Caco-2 (cell line): Measurements from ENCODE around the gene PKM. TPM values are rescaled to one million over a fixed set of nuclear protein-coding genes. Genes with fewer than 3 reads are reported as not detected.

ENCODE experiments used
- BruUV-seq: library from RNA; stranded (reverse); fragments of 400-500 nt; replicated peaks from 2 replicates; lab custom pipeline; 2021; lab: Mats Ljungman, UMichigan
- CTCF ChIA-PET: fragments of 300-600 bp; sonication (Branson Sonifier 250); formaldehyde crosslinking; loops from one replicate; lab custom pipeline; 2022; ENCODE audit warnings: antibody characterized with exemption; lab: Charles Lee
- POLR2A ChIA-PET: fragments of 300-600 bp; sonication (Branson Sonifier 250); formaldehyde crosslinking; loops from one replicate; lab custom pipeline; 2022; ENCODE audit warnings: antibody characterized with exemption; lab: Charles Lee
- DNase-seq, 2 experiments: peaks; one replicate each; pipeline versions ENCODE4 v3.0.0 to v3.0.0-alpha.2; 2020 to 2022
- H3K27me3 ChIP-seq: replicated peaks from 2 replicates; pipeline ENCODE4 v1.6.0; 2011; ENCODE audit warnings: low read length; ENCODE audit not compliant: control insufficient read depth, insufficient read depth
- H3K36me3 ChIP-seq: 2 replicates; pipeline ENCODE4 v1.5.1; 2011; ENCODE audit warnings: low read length; ENCODE audit not compliant: control insufficient read depth, insufficient read depth
- H3K4me1 ChIP-seq: fragments of 250-450 bp; sonication (Bioruptor Pico); 2 replicates; pipeline ENCODE4 v1.5.1; 2020; ENCODE audit warnings: mild to moderate bottlenecking
- H3K4me3 ChIP-seq: 2 replicates; pipeline ENCODE4 v1.5.1; 2011; ENCODE audit warnings: low read depth, mild to moderate bottlenecking, control low read depth, low read length
- H3K9me3 ChIP-seq: fragments of 250-450 bp; sonication (Bioruptor Pico); 2 replicates; pipeline ENCODE4 v1.5.1; 2020; ENCODE audit warnings: mild to moderate bottlenecking, moderate library complexity
- H3K27ac Mint-ChIP-seq: one replicate; pipeline ENCODE4 v1.8.0; 2022; ENCODE audit warnings: mixed read lengths; ENCODE audit not compliant: unreplicated experiment
- H3K27me3 Mint-ChIP-seq: one replicate; pipeline ENCODE4 v1.8.0; 2022; ENCODE audit warnings: mixed read lengths; ENCODE audit not compliant: insufficient read depth, unreplicated experiment
- H3K36me3 Mint-ChIP-seq: one replicate; pipeline ENCODE4 v1.8.0; 2022; ENCODE audit warnings: mild to moderate bottlenecking, mixed read lengths; ENCODE audit not compliant: insufficient read depth, unreplicated experiment
- H3K4me1 Mint-ChIP-seq: one replicate; pipeline ENCODE4 v1.8.0; 2022; ENCODE audit warnings: low read depth, mixed read lengths; ENCODE audit not compliant: unreplicated experiment
- H3K4me3 Mint-ChIP-seq: one replicate; pipeline ENCODE4 v1.8.0; 2022; ENCODE audit warnings: mild to moderate bottlenecking, moderate library complexity, mixed read lengths; ENCODE audit not compliant: unreplicated experiment
- H3K9me3 Mint-ChIP-seq: one replicate; pipeline ENCODE4 v1.8.0; 2022; ENCODE audit warnings: mixed read lengths; ENCODE audit not compliant: unreplicated experiment
- CTCF ChIP-seq, 2 experiments: fragments of 200-600 bp in 1 of 2; IDR thresholded peaks; 1 replicate in 1 of 2; 2 replicates in 1 of 2; pipeline versions ENCODE4 v1.5.1 to v1.8.0; 2011 to 2022; ENCODE audit warnings: antibody characterized with exemption in 1 of 2, control low read depth in 1 of 2, inconsistent platforms in 1 of 2, low read depth in 1 of 2, low read length in 1 of 2, mild to moderate bottlenecking in 1 of 2, moderate library complexity in 1 of 2; ENCODE audit not compliant: insufficient read depth in 1 of 2, severe bottlenecking in 1 of 2, unreplicated experiment in 1 of 2
- intact Hi-C: fragments of 100-400 bp; cut with micrococcal nuclease; formaldehyde crosslinking; loops from one replicate; pipeline ENCODE4 v1.10.0; 2022; ENCODE audit not compliant: unreplicated experiment
- total RNA-seq: library from RNA; stranded (reverse); gene quantifications from 2 replicates; pipeline ENCODE4 v1.2.3, GENCODE V29; 2022

The PKM gene
- total RNA-seq, 1 experiment from 2014 or later: 733 TPM

DNA sequence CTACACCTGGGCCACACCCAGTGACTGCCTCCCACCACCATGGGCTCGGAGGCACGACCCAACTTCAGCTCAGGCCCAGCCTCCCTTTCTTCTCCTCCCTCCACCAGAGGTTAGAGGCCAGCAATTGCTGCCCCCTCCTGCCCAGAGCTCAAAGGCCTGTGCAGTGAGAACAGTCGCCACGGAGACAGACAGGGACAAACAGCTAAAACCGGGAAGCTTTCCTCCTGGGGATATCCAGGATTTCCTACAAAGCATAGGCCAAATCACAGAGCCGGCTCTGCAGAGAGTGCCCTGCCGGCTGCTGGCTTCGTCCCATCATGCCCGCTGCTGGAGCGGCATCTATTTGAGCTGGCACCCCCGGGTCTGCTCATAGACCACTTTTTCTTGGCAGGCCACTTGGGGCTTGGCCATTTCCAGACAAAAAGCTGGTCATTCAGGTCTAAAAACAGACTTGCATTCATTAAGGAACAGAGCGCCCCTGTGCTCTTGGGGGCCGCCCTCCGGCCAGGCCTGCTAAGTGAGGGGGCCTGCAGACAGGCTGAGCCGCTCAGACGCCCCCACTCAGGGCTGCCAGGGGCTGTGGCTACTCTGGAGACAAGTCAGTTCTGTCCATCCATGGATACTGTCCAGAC lies 50.9 kb downstream of the PKM start:
- H3K4me3 Mint-ChIP-seq: no peak overlapping the region
- POLR2A ChIA-PET: no interaction called here

GRCh38 chr15:72178976-72179585 lies 51.9 kb downstream of the PKM start:
- Mint-ChIP-seq H3K36me3 (no peaks in the 10 kb centered on the region), H3K4me3 (no peak overlapping the region), H3K4me1 (peaks cover 8% of the 10 kb centered on the region), H3K9me3 (no peaks in the 10 kb centered on the region), H3K27ac (no peak overlapping the region), H3K27me3 (no peaks in the 10 kb centered on the region)
- ChIA-PET POLR2A (no interaction called here), CTCF (no interaction called here)
- DNase-seq: no peak
- BruUV-seq: no TSS peak
- H3K4me3 ChIP-seq: no peak overlapping the region
- no peaks in the 10 kb centered on the region for H3K27me3 ChIP-seq
- TF ChIP-seq CTCF (IDR thresholded peaks at IDR 0.05; ENCODE audit: insufficient read depth in 1 of 2, low read depth in 1 of 2, low read length in 1 of 2, severe bottlenecking in 1 of 2, unreplicated experiment in 1 of 2): no peak
- H3K9me3 ChIP-seq: no peaks in the 10 kb centered on the region
- intact Hi-C loops: no loop called here
- H3K4me1 ChIP-seq: no peaks in the 10 kb centered on the region
- no peaks in the 10 kb centered on the region for H3K36me3 ChIP-seq

More for the DNA sequence above, 50.9 kb downstream of the PKM start:
- H3K36me3 Mint-ChIP-seq: no peaks in the 10 kb centered on the region
- Histone ChIP-seq H3K9me3 (no peaks in the 10 kb centered on the region), H3K36me3 (no peaks in the 10 kb centered on the region), H3K4me3 (no peak overlapping the region), H3K27me3 (no peaks in the 10 kb centered on the region), H3K4me1 (no peaks in the 10 kb centered on the region)
- H3K9me3 Mint-ChIP-seq: no peaks in the 10 kb centered on the region
- no TSS peak for BruUV-seq
- DNase-seq: no peak
- H3K4me1 Mint-ChIP-seq: peaks cover 6% of the 10 kb centered on the region
- H3K27me3 Mint-ChIP-seq: no peaks in the 10 kb centered on the region
- intact Hi-C loops: no loop called here
- no peak for TF ChIP-seq CTCF (IDR thresholded peaks at IDR 0.05; ENCODE audit: insufficient read depth in 1 of 2, low read depth in 1 of 2, low read length in 1 of 2, severe bottlenecking in 1 of 2, unreplicated experiment in 1 of 2)
- CTCF ChIA-PET: no interaction called here
- no peak overlapping the region for H3K27ac Mint-ChIP-seq

DNA sequence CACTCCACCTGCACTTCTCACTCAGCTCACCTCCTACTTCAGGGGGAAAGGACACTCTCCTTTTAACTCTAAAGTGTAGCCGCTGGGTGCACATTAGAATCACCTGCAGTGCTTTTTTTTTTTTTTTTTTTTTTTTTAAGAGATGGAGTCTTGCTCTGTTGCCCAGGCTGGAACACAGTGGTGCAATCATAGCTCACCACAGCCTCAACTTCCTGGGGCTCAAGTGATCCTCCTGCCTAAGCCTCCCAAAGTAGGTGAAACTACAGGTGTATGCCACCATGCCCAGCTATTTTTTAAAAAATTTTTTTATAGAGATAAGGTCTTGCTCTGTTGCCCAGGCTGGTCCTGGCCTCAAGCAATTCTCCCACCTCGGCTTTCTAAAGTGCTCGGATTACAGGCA lies 54.2 kb downstream of the PKM start:
- no TSS peak for BruUV-seq
- intact Hi-C loops: no loop called here
- Histone ChIP-seq H3K4me1 (no peaks in the 10 kb centered on the region), H3K27me3 (no peaks in the 10 kb centered on the region), H3K4me3 (no peak overlapping the region), H3K9me3 (no peaks in the 10 kb centered on the region), H3K36me3 (no peaks in the 10 kb centered on the region)
- peaks cover 8% of the 10 kb centered on the region for H3K4me1 Mint-ChIP-seq
- no peak for DNase-seq
- ChIA-PET CTCF (no interaction called here), POLR2A (interaction anchor here (0.6 kb wide), 1 partner anchor 58 kb away, joined by 4 read pairs; the partner anchor contains the start of gene SENP8)
- no peak for TF ChIP-seq CTCF (IDR thresholded peaks at IDR 0.05; ENCODE audit: insufficient read depth in 1 of 2, low read depth in 1 of 2, low read length in 1 of 2, severe bottlenecking in 1 of 2, unreplicated experiment in 1 of 2)
- H3K27me3 Mint-ChIP-seq: no peaks in the 10 kb centered on the region
- no peaks in the 10 kb centered on the region for H3K9me3 Mint-ChIP-seq
- no peak overlapping the region for H3K27ac Mint-ChIP-seq
- H3K36me3 Mint-ChIP-seq: no peaks in the 10 kb centered on the region
- H3K4me3 Mint-ChIP-seq: no peak overlapping the region
